ENCODE measurements around the gene TFG. TPM values are rescaled to one million over a fixed set of nuclear protein-coding genes. Genes with fewer than 3 reads are reported as not detected.

TFG gene
- total and polyA plus RNA-seq, 9 of the 15 experiments (the other 6 are each of a cell fraction or from before 2014, with no cell fraction given): 31.8 to 143 (median 57.8) TPM

GRCh38 chr3:100761951-100762350 lies 52.7 kb downstream of the TFG start:
- Histone ChIP-seq H3K9me3 (replicated peaks; ENCODE audit: control insufficient read depth, insufficient read depth, low read depth, low read length) (no peaks in the 10 kb centered on the region), H3K9ac (ENCODE audit: insufficient read depth in 1 of 2, low read depth in 2 of 2, low read length in 2 of 2) (no peak overlapping the region), H3K36me3 (ENCODE audit: control insufficient read depth, insufficient read depth, low read length) (no peaks in the 10 kb centered on the region), H3K4me2 (ENCODE audit: insufficient read depth, low read length) (no peak overlapping the region), H3K4me1 (replicated peaks in 1 of 2; ENCODE audit: control insufficient read depth in 2 of 2, insufficient read depth in 2 of 2, low read length in 2 of 2) (no peaks in the 10 kb centered on the region; a peak in 2 of 5 replicates), H3K27ac (ENCODE audit: extremely low read depth, low read depth, low read length) (no peak overlapping the region), H3K79me2 (ENCODE audit: control insufficient read depth, insufficient read depth, low read length) (no peaks in the 10 kb centered on the region), H3K27me3 (ENCODE audit: control insufficient read depth in 2 of 2, insufficient read depth in 2 of 2, low read length in 2 of 2) (no peaks in the 10 kb centered on the region), H4K20me1 (replicated peaks; ENCODE audit: control insufficient read depth, insufficient read depth, low read length) (no peaks in the 10 kb centered on the region), H2AFZ (ENCODE audit: low read depth, low read length) (no peak overlapping the region), H3K4me3 (no peak overlapping the region), H3K9me1 (ENCODE audit: control insufficient read depth, insufficient read depth, low read length) (no peaks in the 10 kb centered on the region)
- ATAC-seq (no peak), DNase-seq (ENCODE audit: extremely low read depth in 1 of 4, low spot score in 3 of 4) (no peak), FAIRE-seq (no peak)
- ChIA-PET POLR2A (no interaction called here), CTCF (ENCODE audit: low intra/inter-chr PET ratio) (no interaction called here)
- in situ Hi-C loops (cut with MboI): no loop called here
- intact Hi-C loops (cut with micrococcal nuclease): no loop called here
- TF ChIP-seq FOXM1 (IDR thresholded peaks at IDR 0.05; ENCODE audit: low read depth): no peak
- no peak for TF ChIP-seq FOXM1 (CRISPR knock-in tag; IDR thresholded peaks at IDR 0.05; ENCODE audit: low read depth)
- no peak for TF ChIP-seq ZMIZ1 (IDR thresholded peaks at IDR 0.05; ENCODE audit: low read depth in 2 of 2, low read length in 2 of 2)
- no peak for TF ChIP-seq MAX (CRISPR knock-in tag; IDR thresholded peaks at IDR 0.05)
- TF ChIP-seq SIX5 (IDR thresholded peaks at IDR 0.05; ENCODE audit: borderline replicate concordance in 1 of 2, insufficient read depth in 1 of 2, low read depth in 1 of 2, low read length in 2 of 2): no peak
- TF ChIP-seq THAP7 (CRISPR knock-in tag; IDR thresholded peaks at IDR 0.05): no peak
- TF ChIP-seq KAT7 (CRISPR knock-in tag; IDR thresholded peaks at IDR 0.05; ENCODE audit: borderline replicate concordance): no peak
- no peak for TF ChIP-seq ZNF239 (CRISPR knock-in tag; IDR thresholded peaks at IDR 0.05)
- no peak for TF ChIP-seq NCOA4 (IDR thresholded peaks at IDR 0.05; ENCODE audit: partially characterized antibody)
- no peak for TF ChIP-seq CCNT2 (IDR thresholded peaks at IDR 0.05; ENCODE audit: borderline replicate concordance, extremely low read depth, insufficient read length, low read depth, low read length)
- BruUV-seq (replicated peaks): no TSS peak
